Astrocyte of the spinal cord (primary cell): ENCODE results near the gene PRR14L.
"Not testable (repeated sequence)": the region's sequence is repeated elsewhere in the genome, so short reads cannot be mapped to it uniquely, and the experiment has no call there.

Experiments used
- DNase-seq: peaks from one replicate; pipeline ENCODE4 v3.0.0; 2011; ENCODE audit warnings: low read depth, low spot score
- H3K4me3 ChIP-seq: 2 replicates; pipeline ENCODE4 v1.5.1; 2011; ENCODE audit warnings: low read depth, mild to moderate bottlenecking, low read length, moderate library complexity
- CTCF ChIP-seq: IDR thresholded peaks from 2 replicates; pipeline ENCODE4 v1.5.1; 2012; ENCODE audit warnings: low read depth, mild to moderate bottlenecking, low read length, inconsistent platforms
- in situ Hi-C: cut with HindIII; loops from 2 replicates; pipeline ENCODE4 v1.10.0; 2017; ENCODE audit warnings: low sequenced_read_pairs

PRR14L gene

GRCh38 chr22:31764785-31765184 is 14.9 kb upstream of the PRR14L start:
- no peak for DNase-seq
- H3K4me3 ChIP-seq, result no peak overlapping the region
- no peak for TF ChIP-seq CTCF
- in situ Hi-C loops, result no loop called here

- DNase-seq, in situ Hi-C loops, H3K4me3 ChIP-seq: not testable (repeated sequence)
These were observed 8.9 kb upstream of the PRR14L start for GRCh38 chr22:31758860-31759259.

GRCh38 chr22:31757265-31757664 is 7.3 kb upstream of the PRR14L start:
- TF ChIP-seq CTCF, result no peak
- in situ Hi-C loops, result no loop called here
- H3K4me3 ChIP-seq, result no peak overlapping the region
- DNase-seq, result no peak

GRCh38 chr22:31754813-31755212 is 4.9 kb upstream of the PRR14L start:
- peak; percentile 4 for DNase-seq
- no peak for TF ChIP-seq CTCF
- no peak overlapping the region for H3K4me3 ChIP-seq
- in situ Hi-C loops, result no loop called here

GRCh38 chr22:31753634-31754501 is 3.9 kb upstream of the PRR14L start, which contains the start of gene DEPDC5:
Gene DEPDC5, plus strand, starts transcription at chr22:31754019. Its CDS starts 903 bp downstream, at chr22:31754922.
- H3K4me3 ChIP-seq, result peak within 1 kb of the TSS; percentile 72
- peak; percentile 2 for TF ChIP-seq CTCF
- peak; percentile 94 for DNase-seq
- in situ Hi-C loops, result no loop called here

GRCh38 chr22:31753005-31753633 is 3.2 kb upstream of the PRR14L start:
- no peak for TF ChIP-seq CTCF
- in situ Hi-C loops, result no loop called here
- H3K4me3 ChIP-seq, result peak overlapping the region; percentile 47
- peak; percentile 6 for DNase-seq
